Natural killer cell (primary cell): ENCODE results near the gene TREH. TPM values are rescaled to one million over a fixed set of nuclear protein-coding genes. Genes with fewer than 3 reads are reported as not detected.
"Not testable (repeated sequence)": the region's sequence is repeated elsewhere in the genome, so short reads cannot be mapped to it uniquely, and the experiment has no call there.

Experiments used
- ATAC-seq, 3 donors: fragments of 150-1000 bp in 2 of 3; fragments of 200-7000 bp in 1 of 3; cut with Tn5 transposase; 1 replicate in 1 of 3; 2 replicates in 2 of 3; pipeline ENCODE4 v1.10.0; 2021; ENCODE audit warnings: mild to moderate bottlenecking in 2 of 3, moderate library complexity in 2 of 3
- DNase-seq, 2 donors: peaks; one replicate each; pipeline versions ENCODE4 v3.0.0 to v3.0.0-alpha.2; 2013 to 2021; ENCODE audit warnings: mixed read lengths in 1 of 2
- H3K27ac ChIP-seq: one replicate; pipeline ENCODE4 v1.5.1; 2013; ENCODE audit warnings: mild to moderate bottlenecking, low read length
- H3K27me3 ChIP-seq: one replicate; pipeline ENCODE4 v1.6.1; 2013; ENCODE audit warnings: low read length; ENCODE audit not compliant: control insufficient read depth, insufficient read depth
- H3K36me3 ChIP-seq: one replicate; pipeline ENCODE4 v1.6.1; 2013; ENCODE audit warnings: low read length; ENCODE audit not compliant: control insufficient read depth, insufficient read depth
- H3K4me1 ChIP-seq: one replicate; pipeline ENCODE4 v1.6.1; 2013; ENCODE audit warnings: low read length; ENCODE audit not compliant: control insufficient read depth, insufficient read depth
- H3K4me3 ChIP-seq: one replicate; pipeline ENCODE4 v1.5.1; 2013; ENCODE audit warnings: low read length
- H3K9me3 ChIP-seq: one replicate; pipeline ENCODE4 v1.6.1; 2013; ENCODE audit warnings: low read length; ENCODE audit not compliant: control insufficient read depth, insufficient read depth
- H3K27ac Mint-ChIP-seq, 2 donors: one replicate each; pipeline ENCODE4 v1.8.0; 2022; ENCODE audit warnings: mild to moderate bottlenecking in 2 of 2, mixed read lengths in 2 of 2, moderate library complexity in 1 of 2
- H3K27me3 Mint-ChIP-seq, 2 donors: one replicate each; pipeline ENCODE4 v1.8.0; 2022; ENCODE audit warnings: low read depth in 2 of 2, mixed read lengths in 2 of 2
- H3K36me3 Mint-ChIP-seq: one replicate; pipeline ENCODE4 v1.8.0; 2022; ENCODE audit warnings: mixed read lengths
- H3K4me1 Mint-ChIP-seq, 2 donors: one replicate each; pipeline ENCODE4 v1.8.0; 2022; ENCODE audit warnings: mixed read lengths in 2 of 2
- H3K4me3 Mint-ChIP-seq: one replicate; pipeline ENCODE4 v1.8.0; 2022; ENCODE audit warnings: mild to moderate bottlenecking, moderate library complexity, mixed read lengths
- H3K9me3 Mint-ChIP-seq, 2 donors: one replicate each; pipeline ENCODE4 v1.8.0; 2022; ENCODE audit warnings: mixed read lengths in 2 of 2
- CTCF ChIP-seq: fragments of 200-600 bp; IDR thresholded peaks from one replicate; pipeline ENCODE4 v1.8.0; 2022; ENCODE audit warnings: antibody characterized with exemption
- WGBS: methylation state at CpG from one replicate; pipeline ENCODE4 v1.1.7; 2013; ENCODE audit warnings: missing lambda C conversion rate; ENCODE audit not compliant: insufficient coverage; 5-methylcytosine and 5-hydroxymethylcytosine counted together
- intact Hi-C: fragments of 100-400 bp; cut with micrococcal nuclease; formaldehyde crosslinking; loops from one replicate; pipeline ENCODE4 v1.14.2; 2022
- total RNA-seq, 4 donors: library from RNA; stranded (reverse); fragments of 120-200 nt in 1 of 4; gene quantifications; one replicate each; pipeline versions ENCODE4 v1.2.3 to v1.2.4, GENCODE V29; 2013 to 2022

Gene TREH
- total RNA-seq, 3 donors from 2014 or later (not counting 1 experiment from before 2014, with no cell fraction given): not detected

- H3K27ac ChIP-seq, H3K9me3 ChIP-seq, H3K27ac Mint-ChIP-seq, H3K36me3 Mint-ChIP-seq, H3K36me3 ChIP-seq, H3K4me1 ChIP-seq, H3K27me3 ChIP-seq, H3K4me1 Mint-ChIP-seq, intact Hi-C loops, ATAC-seq, H3K4me3 ChIP-seq, DNase-seq, H3K9me3 Mint-ChIP-seq, H3K4me3 Mint-ChIP-seq: not testable (repeated sequence)
- peaks cover 18 to 26% of the 10 kb centered on the region in 2 donors for H3K27me3 Mint-ChIP-seq
- WGBS: 79% methylated on average over 5 of the region's 7 CpGs
These were observed 39.1 kb upstream of the TREH start for GRCh38 chr11:118718562-118718961.

- intact Hi-C loops, DNase-seq, ATAC-seq, H3K27me3 ChIP-seq, H3K4me1 ChIP-seq, H3K27ac ChIP-seq, H3K4me3 Mint-ChIP-seq, H3K36me3 Mint-ChIP-seq, H3K36me3 ChIP-seq, H3K27ac Mint-ChIP-seq, H3K9me3 ChIP-seq, H3K4me1 Mint-ChIP-seq, H3K4me3 ChIP-seq, H3K9me3 Mint-ChIP-seq: not testable (repeated sequence)
- H3K27me3 Mint-ChIP-seq: peaks cover 18 to 26% of the 10 kb centered on the region in 2 donors
- 91% methylated on average over 4 of the region's 4 CpGs for WGBS
These were observed 38.3 kb upstream of the TREH start for GRCh38 chr11:118717733-118718132.

- not testable (repeated sequence) for H3K9me3 ChIP-seq, H3K4me3 ChIP-seq, ATAC-seq
These were observed 37.8 kb upstream of the TREH start for GRCh38 chr11:118717221-118717620.

GRCh38 chr11:118715837-118716260 lies 36.4 kb upstream of the TREH start:
- Mint-ChIP-seq H3K27me3 (peaks cover 18 to 26% of the 10 kb centered on the region in 2 donors), H3K9me3 (no peaks in the 10 kb centered on the region), H3K27ac (no peak overlapping the region), H3K36me3 (no peaks in the 10 kb centered on the region), H3K4me1 (no peaks in the 10 kb centered on the region), H3K4me3 (no peak overlapping the region)
- ATAC-seq: no peak
- TF ChIP-seq CTCF: no peak
- Histone ChIP-seq H3K9me3 (no peaks in the 10 kb centered on the region), H3K27me3 (no peaks in the 10 kb centered on the region), H3K36me3 (no peaks in the 10 kb centered on the region), H3K4me3 (no peak overlapping the region), H3K4me1 (peaks cover 3% of the 10 kb centered on the region), H3K27ac (no peak overlapping the region)
- DNase-seq: no peak
- intact Hi-C loops: no loop called here
- 100% methylated on average over 1 of the region's 4 CpGs for WGBS

More at GRCh38 chr11:118717221-118717620, 37.8 kb upstream of the TREH start:
- H3K4me1 Mint-ChIP-seq, H3K9me3 Mint-ChIP-seq, H3K27me3 ChIP-seq, H3K36me3 Mint-ChIP-seq, H3K36me3 ChIP-seq, H3K27ac ChIP-seq, DNase-seq, H3K27ac Mint-ChIP-seq, intact Hi-C loops, H3K4me3 Mint-ChIP-seq, H3K4me1 ChIP-seq: not testable (repeated sequence)
- WGBS: 76% methylated on average over 3 of the region's 6 CpGs
- H3K27me3 Mint-ChIP-seq: peaks cover 18 to 26% of the 10 kb centered on the region in 2 donors

- WGBS: 72% methylated on average over 5 of the region's 5 CpGs
- TF ChIP-seq CTCF: no peak
- H3K27ac Mint-ChIP-seq: no peak overlapping the region
These were observed 35.9 kb upstream of the TREH start for GRCh38 chr11:118715245-118715831.

More at GRCh38 chr11:118715245-118715831, 35.9 kb upstream of the TREH start:
- Histone ChIP-seq H3K27ac (no peak overlapping the region), H3K4me3 (no peak overlapping the region), H3K4me1 (peaks cover 3% of the 10 kb centered on the region), H3K36me3 (no peaks in the 10 kb centered on the region), H3K27me3 (no peaks in the 10 kb centered on the region), H3K9me3 (no peaks in the 10 kb centered on the region)
- Mint-ChIP-seq H3K36me3 (no peaks in the 10 kb centered on the region), H3K9me3 (no peaks in the 10 kb centered on the region), H3K4me3 (no peak overlapping the region), H3K27me3 (peaks cover 16 to 21% of the 10 kb centered on the region in 2 donors), H3K4me1 (no peaks in the 10 kb centered on the region)
- intact Hi-C loops: no loop called here
- no peak for ATAC-seq
- DNase-seq: no peak
